C4-2B (cell line): ENCODE results near the gene CUEDC2.

ENCODE experiments used
- H3K27ac ChIP-seq: fragments of 450-650 bp; 2 replicates; pipeline ENCODE4 v1.5.1; 2017
- ZFX ChIP-seq: fragments of 450-650 bp; IDR thresholded peaks from 2 replicates; pipeline ENCODE4 v1.6.1; 2017
- TF ChIP-seq, protein P1 (sequence below): fragments of 450-650 bp; conservative IDR thresholded peaks from 2 replicates; pipeline ENCODE4 v1.5.1; 2017; ENCODE audit warnings: mild to moderate bottlenecking

CUEDC2 gene

DNA sequence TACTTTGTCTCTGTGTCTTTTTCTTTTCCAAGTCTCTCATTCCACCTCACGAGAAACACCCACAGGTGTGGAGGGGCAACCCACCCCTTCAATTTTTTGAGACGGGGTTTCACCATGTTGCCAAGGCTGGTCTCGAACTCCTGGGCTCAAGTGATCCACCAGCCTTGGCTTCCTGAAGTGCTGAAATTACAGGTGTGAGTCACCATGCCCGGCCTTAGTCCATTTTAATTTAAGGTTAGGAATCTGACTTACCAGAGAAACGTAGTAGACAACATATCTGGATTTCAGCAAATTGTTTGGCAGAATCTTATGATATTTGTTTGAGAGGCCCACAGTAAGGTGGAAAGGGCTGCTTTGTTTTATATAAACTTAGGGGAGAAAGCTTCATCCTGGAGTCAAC, 40.1 kb downstream of the CUEDC2 start:
- no peak overlapping the region for H3K27ac ChIP-seq
- TF ChIP-seq ZFX: no peak
- TF ChIP-seq, protein P1, sequence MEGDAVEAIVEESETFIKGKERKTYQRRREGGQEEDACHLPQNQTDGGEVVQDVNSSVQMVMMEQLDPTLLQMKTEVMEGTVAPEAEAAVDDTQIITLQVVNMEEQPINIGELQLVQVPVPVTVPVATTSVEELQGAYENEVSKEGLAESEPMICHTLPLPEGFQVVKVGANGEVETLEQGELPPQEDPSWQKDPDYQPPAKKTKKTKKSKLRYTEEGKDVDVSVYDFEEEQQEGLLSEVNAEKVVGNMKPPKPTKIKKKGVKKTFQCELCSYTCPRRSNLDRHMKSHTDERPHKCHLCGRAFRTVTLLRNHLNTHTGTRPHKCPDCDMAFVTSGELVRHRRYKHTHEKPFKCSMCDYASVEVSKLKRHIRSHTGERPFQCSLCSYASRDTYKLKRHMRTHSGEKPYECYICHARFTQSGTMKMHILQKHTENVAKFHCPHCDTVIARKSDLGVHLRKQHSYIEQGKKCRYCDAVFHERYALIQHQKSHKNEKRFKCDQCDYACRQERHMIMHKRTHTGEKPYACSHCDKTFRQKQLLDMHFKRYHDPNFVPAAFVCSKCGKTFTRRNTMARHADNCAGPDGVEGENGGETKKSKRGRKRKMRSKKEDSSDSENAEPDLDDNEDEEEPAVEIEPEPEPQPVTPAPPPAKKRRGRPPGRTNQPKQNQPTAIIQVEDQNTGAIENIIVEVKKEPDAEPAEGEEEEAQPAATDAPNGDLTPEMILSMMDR: no peak

DNA sequence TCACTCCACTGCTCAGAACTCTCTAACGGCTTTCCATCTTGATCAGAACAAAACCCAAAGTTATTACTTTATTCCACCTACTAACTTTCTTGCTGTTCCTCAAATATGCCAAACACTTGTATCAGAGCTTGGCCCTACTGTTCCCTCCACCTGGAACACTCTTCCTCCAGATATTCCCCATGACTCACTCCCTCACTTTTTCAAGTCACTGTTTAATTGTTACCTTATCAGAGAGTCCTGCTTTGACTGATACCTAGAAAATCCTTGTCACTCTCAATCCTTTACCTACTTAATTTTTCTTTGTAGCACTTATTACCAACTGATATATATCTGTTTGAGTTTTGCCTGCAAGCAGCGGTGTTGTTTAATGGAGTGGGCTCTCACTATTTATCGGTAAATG, 42.5 kb downstream of the CUEDC2 start:
- no peak overlapping the region for H3K27ac ChIP-seq
- TF ChIP-seq ZFX: no peak
- TF ChIP-seq, protein P1: no peak

DNA sequence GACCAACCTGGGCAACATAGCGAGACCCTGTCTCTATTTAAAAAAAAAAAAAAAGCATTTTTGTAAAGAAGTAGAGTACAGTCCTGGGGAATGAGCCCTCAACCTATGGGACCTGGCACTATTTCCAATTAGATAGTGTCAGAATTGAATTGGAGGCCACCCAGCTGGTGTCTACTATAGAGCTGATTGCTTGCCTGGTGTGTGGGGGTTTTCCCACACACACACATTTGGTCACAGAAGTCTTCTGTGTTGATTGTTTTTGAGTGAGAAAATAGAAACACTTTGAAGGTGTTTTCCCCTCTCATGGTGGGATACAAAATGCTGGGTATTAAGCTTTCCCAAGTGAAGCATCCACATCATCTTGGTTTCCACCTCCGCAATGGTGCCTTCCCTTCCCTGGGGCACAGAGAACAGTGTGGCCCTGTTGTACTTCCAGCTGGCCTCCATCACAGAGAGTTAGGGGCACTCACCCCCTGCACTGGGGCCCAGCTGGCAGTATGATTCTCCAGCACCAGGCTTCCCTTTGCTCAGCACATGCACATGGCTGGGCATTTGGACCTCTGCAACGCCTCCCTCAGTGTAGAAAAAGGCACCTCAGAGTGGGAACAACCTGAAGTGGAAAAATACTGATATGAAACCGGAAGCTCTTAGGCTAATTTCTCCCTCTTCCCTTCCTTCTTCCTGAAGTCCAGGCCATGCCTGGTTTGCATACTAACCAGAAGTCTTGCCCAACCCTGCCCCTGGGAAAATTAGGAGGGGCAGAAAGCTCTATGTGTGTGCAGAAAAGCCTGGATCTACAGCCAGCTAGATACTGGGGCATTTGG, 47.6 kb downstream of the CUEDC2 start:
- TF ChIP-seq ZFX: no peak
- TF ChIP-seq, protein P1: no peak
- no peak overlapping the region for H3K27ac ChIP-seq

DNA sequence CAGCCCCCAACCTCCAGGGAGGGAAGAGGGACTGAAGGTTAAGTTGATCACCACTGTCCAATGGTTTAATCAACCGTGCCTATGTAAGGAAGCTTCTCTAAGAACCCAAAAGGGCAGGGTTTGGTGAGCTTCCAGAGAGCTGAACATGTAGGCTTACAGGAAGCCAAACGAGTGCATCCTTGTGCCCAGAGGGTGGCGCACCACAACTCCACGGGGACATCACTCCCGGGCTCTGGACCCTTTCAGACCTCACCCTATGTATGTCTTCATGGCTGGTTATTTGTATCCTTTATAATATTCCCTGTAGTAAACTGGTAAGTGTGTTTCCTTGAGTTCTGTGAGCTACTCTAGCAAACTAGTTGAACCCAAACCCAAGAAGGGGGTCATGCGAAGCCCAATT, 48.3 kb downstream of the CUEDC2 start:
- TF ChIP-seq ZFX: no peak
- TF ChIP-seq, protein P1: no peak; the same call in 1 of the 2 replicates
- no peak overlapping the region for H3K27ac ChIP-seq

DNA sequence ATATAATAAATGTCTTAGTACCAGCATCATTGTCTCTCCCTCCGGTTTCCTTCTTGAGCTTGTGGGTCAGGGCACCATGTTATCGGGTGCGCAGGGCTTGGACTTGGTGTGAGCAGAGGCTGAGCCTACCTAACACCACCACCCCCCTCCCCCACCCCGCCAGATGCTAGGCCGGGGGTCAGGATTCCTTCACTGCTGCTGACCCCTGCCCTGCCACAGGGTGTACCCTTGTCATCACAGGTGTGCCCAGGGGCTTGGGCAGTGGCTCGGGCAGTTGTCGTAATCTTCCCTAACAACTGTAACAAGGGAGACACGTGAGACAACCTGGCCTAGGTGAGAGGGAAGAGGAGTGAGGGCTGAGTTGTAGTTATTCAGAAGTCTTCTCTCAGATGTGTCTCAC, 49.5 kb downstream of the CUEDC2 start:
- no peak for TF ChIP-seq ZFX
- TF ChIP-seq, protein P1: no peak
- no peak overlapping the region for H3K27ac ChIP-seq

DNA sequence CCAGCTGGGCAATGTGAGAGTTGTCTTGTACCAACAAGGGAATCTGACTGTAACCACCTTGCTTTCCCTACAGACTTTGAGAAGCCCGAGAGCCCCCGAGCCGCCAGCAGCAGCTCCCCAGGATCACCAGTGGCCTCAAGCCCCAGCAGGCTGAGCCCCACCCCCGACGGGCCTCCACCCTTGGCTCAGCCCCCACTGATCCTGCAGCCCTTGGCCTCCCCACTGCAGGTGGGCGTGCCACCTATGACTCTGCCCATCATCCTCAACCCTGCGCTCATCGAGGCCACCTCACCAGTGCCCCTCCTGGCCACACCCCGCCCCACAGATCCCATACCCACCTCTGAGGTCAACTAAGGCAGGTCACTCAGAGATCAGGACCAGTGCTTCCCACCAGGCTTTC, 50.4 kb downstream of the CUEDC2 start:
- TF ChIP-seq, protein P1: no peak
- TF ChIP-seq ZFX: no peak
- H3K27ac ChIP-seq: no peak overlapping the region

DNA sequence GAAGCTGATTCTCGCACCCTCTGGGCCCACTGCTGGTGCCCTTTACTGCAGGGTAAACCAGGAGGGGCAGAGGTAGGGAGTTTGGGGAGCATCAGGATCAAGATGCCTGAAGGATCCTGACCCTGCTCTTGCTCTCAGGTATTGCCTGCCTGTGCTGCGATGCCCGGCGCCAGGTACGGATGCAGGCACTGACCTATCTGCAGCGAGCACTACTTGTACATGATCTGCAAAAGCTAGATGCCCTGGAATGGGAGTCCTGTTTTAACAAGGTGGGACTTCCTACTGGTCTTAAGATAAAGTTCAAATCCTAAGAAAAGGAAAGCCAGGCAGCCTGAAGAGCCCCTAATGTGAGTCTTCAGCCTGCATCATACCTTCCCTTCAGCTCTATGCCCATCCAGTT, 53.0 kb downstream of the CUEDC2 start:
- no peak overlapping the region for H3K27ac ChIP-seq
- TF ChIP-seq, protein P1: no peak
- no peak for TF ChIP-seq ZFX
